Activated naive CD8-positive, alpha-beta T cell treated with anti-CD3 and anti-CD28 coated beads for 36 hours (primary cell): Measurements from ENCODE around the gene SELENOI. TPM values are rescaled to one million over a fixed set of nuclear protein-coding genes. Genes with fewer than 3 reads are reported as not detected.
A peak's percentile ranks its signal among the peaks of the same experiment; 100 is the strongest.
"Not testable (repeated sequence)": the region's sequence is repeated elsewhere in the genome, so short reads cannot be mapped to it uniquely, and the experiment has no call there.

ENCODE experiments used
- DNase-seq: peaks from one replicate; pipeline ENCODE4 v3.0.0; 2021
- H3K27ac Mint-ChIP-seq: one replicate; pipeline ENCODE4 v1.8.0; 2022; ENCODE audit warnings: mild to moderate bottlenecking, moderate library complexity, mixed read lengths
- H3K27me3 Mint-ChIP-seq: one replicate; pipeline ENCODE4 v1.8.0; 2022; ENCODE audit warnings: mild to moderate bottlenecking, mixed read lengths
- H3K36me3 Mint-ChIP-seq: one replicate; pipeline ENCODE4 v1.8.0; 2021; ENCODE audit warnings: mild to moderate bottlenecking, mixed read lengths
- H3K4me1 Mint-ChIP-seq: one replicate; pipeline ENCODE4 v1.8.0; 2021; ENCODE audit warnings: mixed read lengths
- H3K4me3 Mint-ChIP-seq: one replicate; pipeline ENCODE4 v1.8.0; 2022; ENCODE audit warnings: mild to moderate bottlenecking, moderate library complexity, mixed read lengths
- H3K9me3 Mint-ChIP-seq: one replicate; pipeline ENCODE4 v1.8.0; 2022; ENCODE audit warnings: mixed read lengths
- total RNA-seq, 2 experiments: library from RNA; stranded (reverse); gene quantifications; one replicate each; pipeline ENCODE4 v1.2.3, GENCODE V29; 2021

The SELENOI gene
- total RNA-seq, 2 experiments from 2014 or later, result 59.0 to 60.6 TPM

DNA sequence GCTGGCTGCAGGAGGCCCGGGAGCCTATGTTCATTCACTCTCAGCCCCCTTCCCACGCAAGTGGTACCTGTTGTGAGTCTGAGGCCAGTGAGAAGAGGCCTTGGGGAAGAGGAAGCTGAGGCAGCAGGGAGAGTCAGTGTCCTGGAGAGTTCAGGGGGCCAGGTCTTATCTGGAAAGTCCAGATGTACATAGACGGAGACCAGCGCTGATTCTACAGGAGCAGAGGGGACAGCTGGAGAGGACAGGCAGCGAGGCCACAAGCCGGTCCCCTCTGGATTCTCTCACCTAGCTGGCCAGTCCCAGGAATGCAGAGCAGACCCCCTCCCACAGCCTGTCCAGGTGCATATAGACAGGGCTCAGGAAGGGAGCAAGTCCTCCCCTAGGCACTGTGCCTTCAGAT is 29.1 kb upstream of the SELENOI start:
- no peaks in the 10 kb centered on the region for H3K9me3 Mint-ChIP-seq
- no peaks in the 10 kb centered on the region for H3K27me3 Mint-ChIP-seq
- no peak overlapping the region for H3K4me3 Mint-ChIP-seq
- no peaks in the 10 kb centered on the region for H3K36me3 Mint-ChIP-seq
- peaks cover 4% of the 10 kb centered on the region for H3K4me1 Mint-ChIP-seq
- no peak for DNase-seq
- H3K27ac Mint-ChIP-seq, result no peak overlapping the region

GRCh38 chr2:26317377-26318105 is 28.4 kb upstream of the SELENOI start:
- Mint-ChIP-seq H3K36me3 (no peaks in the 10 kb centered on the region), H3K4me3 (no peak overlapping the region), H3K27ac (no peak overlapping the region), H3K4me1 (peaks cover 4% of the 10 kb centered on the region), H3K27me3 (no peaks in the 10 kb centered on the region), H3K9me3 (no peaks in the 10 kb centered on the region)
- no peak for DNase-seq

DNA sequence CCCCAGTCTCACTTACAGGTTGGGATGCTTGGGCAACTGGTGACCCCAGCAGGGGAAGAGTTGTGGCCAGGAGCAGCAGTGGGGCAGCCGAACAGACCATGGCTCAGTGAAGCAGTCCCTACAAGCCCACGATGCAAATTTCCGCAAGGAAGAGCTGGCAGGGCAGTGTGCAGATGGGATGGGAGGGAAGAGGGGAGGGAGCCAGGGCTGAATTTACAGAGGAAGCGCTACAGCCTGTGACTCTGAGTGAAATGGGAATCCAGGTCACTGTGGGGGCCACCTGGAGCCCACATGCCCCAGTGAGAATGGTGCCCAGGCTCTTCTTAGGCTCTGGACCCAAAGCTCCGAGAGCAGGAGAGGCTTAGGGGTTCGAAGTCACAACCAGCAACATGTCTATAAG is 27.0 kb upstream of the SELENOI start:
- H3K9me3 Mint-ChIP-seq, result no peaks in the 10 kb centered on the region
- no peaks in the 10 kb centered on the region for H3K36me3 Mint-ChIP-seq
- no peak overlapping the region for H3K4me3 Mint-ChIP-seq
- H3K27ac Mint-ChIP-seq, result no peak overlapping the region
- no peak for DNase-seq
- no peaks in the 10 kb centered on the region for H3K27me3 Mint-ChIP-seq
- peaks cover 4% of the 10 kb centered on the region for H3K4me1 Mint-ChIP-seq

DNA sequence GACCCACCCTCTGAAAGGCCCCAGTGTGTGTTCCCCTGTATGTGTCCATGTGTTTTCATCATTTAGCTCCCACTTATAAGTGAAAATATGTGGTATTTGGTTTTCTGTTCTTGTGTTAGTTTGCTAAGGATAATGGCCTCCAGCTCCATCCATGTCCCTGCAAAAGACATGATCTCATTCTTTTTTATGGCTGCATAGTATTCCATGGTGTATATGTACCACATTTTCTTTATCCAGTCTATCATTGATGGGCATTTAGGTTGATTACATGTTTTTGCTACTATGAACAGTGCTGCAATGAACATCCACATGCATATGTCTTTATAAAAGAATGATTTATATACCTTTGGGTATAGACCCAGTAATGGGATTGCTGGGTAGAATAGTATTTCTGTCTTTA is 21.5 kb upstream of the SELENOI start:
- not testable (repeated sequence) for DNase-seq, H3K4me1 Mint-ChIP-seq, H3K9me3 Mint-ChIP-seq, H3K4me3 Mint-ChIP-seq, H3K36me3 Mint-ChIP-seq, H3K27me3 Mint-ChIP-seq, H3K27ac Mint-ChIP-seq

DNA sequence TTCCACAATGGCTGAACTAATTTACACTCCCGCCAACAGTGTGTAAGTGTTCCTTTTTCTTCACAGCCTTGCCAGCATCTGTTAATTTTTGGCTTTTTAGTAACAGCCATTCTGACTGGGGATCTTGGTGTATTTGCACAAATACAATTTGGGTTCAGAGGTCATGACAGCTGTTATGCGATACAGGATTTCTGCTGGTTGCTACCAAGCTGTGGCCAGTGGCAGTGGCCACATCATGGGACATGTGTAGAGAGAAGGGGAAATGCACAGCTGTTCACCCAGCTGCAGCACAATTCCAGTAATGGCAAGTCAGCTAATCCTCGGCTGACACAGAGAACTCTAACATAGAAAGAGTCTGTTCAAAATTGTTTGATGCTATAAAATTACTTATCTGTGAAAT is 21.0 kb upstream of the SELENOI start:
- no peak for DNase-seq
- Mint-ChIP-seq H3K4me3 (no peak overlapping the region), H3K27ac (no peak overlapping the region), H3K36me3 (peaks cover under 1% of the 10 kb centered on the region), H3K27me3 (no peaks in the 10 kb centered on the region), H3K4me1 (peaks cover 8% of the 10 kb centered on the region), H3K9me3 (no peaks in the 10 kb centered on the region)

GRCh38 chr2:26325851-26326250 is 20.1 kb upstream of the SELENOI start:
- H3K36me3 Mint-ChIP-seq, result peaks cover 1% of the 10 kb centered on the region
- no peaks in the 10 kb centered on the region for H3K9me3 Mint-ChIP-seq
- no peak overlapping the region for H3K4me3 Mint-ChIP-seq
- peaks cover 13% of the 10 kb centered on the region for H3K4me1 Mint-ChIP-seq
- no peak for DNase-seq
- no peak overlapping the region for H3K27ac Mint-ChIP-seq
- H3K27me3 Mint-ChIP-seq, result no peaks in the 10 kb centered on the region

GRCh38 chr2:26326514-26326913 is 19.4 kb upstream of the SELENOI start:
- no peak overlapping the region for H3K4me3 Mint-ChIP-seq
- H3K9me3 Mint-ChIP-seq, result no peaks in the 10 kb centered on the region
- H3K27ac Mint-ChIP-seq, result no peak overlapping the region
- H3K27me3 Mint-ChIP-seq, result no peaks in the 10 kb centered on the region
- DNase-seq, result no peak
- peaks cover 13% of the 10 kb centered on the region for H3K4me1 Mint-ChIP-seq
- H3K36me3 Mint-ChIP-seq, result peaks cover 1% of the 10 kb centered on the region

- DNase-seq, result no peak
- Mint-ChIP-seq H3K9me3 (no peaks in the 10 kb centered on the region), H3K36me3 (peaks cover 1% of the 10 kb centered on the region), H3K27me3 (no peaks in the 10 kb centered on the region), H3K4me3 (no peak overlapping the region), H3K27ac (no peak overlapping the region), H3K4me1 (peaks cover 13% of the 10 kb centered on the region)
Measured at GRCh38 chr2:26327291-26328272, 18.4 kb upstream of the SELENOI start.

GRCh38 chr2:26329083-26329482 is 16.9 kb upstream of the SELENOI start:
- not testable (repeated sequence) for H3K36me3 Mint-ChIP-seq, H3K9me3 Mint-ChIP-seq, DNase-seq, H3K27me3 Mint-ChIP-seq, H3K27ac Mint-ChIP-seq, H3K4me3 Mint-ChIP-seq
- H3K4me1 Mint-ChIP-seq, result peaks cover 15% of the 10 kb centered on the region

DNA sequence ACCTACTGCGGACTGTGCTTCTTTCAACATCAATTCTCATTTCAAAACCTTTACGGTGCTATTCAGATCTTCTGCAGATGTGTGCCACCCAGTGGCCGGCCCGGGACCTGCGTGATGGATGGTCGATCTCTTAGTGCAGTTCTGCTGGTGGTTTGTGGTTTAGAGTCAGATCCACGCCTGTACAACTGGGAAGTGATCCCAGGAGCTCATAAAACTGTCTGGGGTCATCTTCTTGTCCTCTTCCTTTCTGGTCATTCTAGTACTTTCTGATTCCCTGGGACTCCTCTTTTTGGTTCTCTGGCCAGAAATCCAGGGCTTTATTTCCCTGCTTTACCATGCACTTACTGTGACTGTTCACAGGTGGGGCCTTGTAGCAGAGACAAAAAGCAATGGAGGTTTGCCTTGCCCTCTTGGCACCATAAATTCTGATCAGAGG is 15.8 kb upstream of the SELENOI start:
- peaks cover 1% of the 10 kb centered on the region for H3K36me3 Mint-ChIP-seq
- H3K4me3 Mint-ChIP-seq, result no peak overlapping the region
- peaks cover 15% of the 10 kb centered on the region for H3K4me1 Mint-ChIP-seq
- no peak overlapping the region for H3K27ac Mint-ChIP-seq
- H3K9me3 Mint-ChIP-seq, result no peaks in the 10 kb centered on the region
- no peaks in the 10 kb centered on the region for H3K27me3 Mint-ChIP-seq
- DNase-seq, result peak; percentile 80

GRCh38 chr2:26330604-26331003 is 15.3 kb upstream of the SELENOI start:
- no peak overlapping the region for H3K27ac Mint-ChIP-seq
- H3K4me3 Mint-ChIP-seq, result no peak overlapping the region
- H3K27me3 Mint-ChIP-seq, result no peaks in the 10 kb centered on the region
- H3K36me3 Mint-ChIP-seq, result peaks cover 1% of the 10 kb centered on the region
- peaks cover 15% of the 10 kb centered on the region for H3K4me1 Mint-ChIP-seq
- DNase-seq, result no peak
- no peaks in the 10 kb centered on the region for H3K9me3 Mint-ChIP-seq

DNA sequence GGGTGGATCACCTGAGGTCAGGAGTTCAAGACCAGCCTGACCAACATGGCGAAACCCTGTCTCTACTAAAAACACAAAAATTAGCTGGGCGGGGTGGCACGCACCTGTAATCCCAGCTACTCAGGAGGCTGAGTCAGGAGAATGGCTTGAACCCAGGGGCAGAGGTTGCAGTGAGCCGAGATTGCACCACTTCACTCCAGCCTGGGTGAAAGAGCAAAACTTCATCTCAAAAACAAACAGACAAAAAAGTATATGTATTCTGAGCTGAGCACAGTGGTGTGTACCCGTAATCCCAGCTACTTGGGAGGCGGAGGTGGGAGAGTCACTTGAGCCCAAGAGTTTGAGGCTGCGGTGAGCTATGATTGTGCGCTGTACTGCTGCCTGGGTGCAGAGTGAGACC is 14.6 kb upstream of the SELENOI start:
- H3K36me3 Mint-ChIP-seq, H3K27ac Mint-ChIP-seq, DNase-seq, H3K27me3 Mint-ChIP-seq, H3K4me3 Mint-ChIP-seq, H3K9me3 Mint-ChIP-seq: not testable (repeated sequence)
- peaks cover 12% of the 10 kb centered on the region for H3K4me1 Mint-ChIP-seq

DNA sequence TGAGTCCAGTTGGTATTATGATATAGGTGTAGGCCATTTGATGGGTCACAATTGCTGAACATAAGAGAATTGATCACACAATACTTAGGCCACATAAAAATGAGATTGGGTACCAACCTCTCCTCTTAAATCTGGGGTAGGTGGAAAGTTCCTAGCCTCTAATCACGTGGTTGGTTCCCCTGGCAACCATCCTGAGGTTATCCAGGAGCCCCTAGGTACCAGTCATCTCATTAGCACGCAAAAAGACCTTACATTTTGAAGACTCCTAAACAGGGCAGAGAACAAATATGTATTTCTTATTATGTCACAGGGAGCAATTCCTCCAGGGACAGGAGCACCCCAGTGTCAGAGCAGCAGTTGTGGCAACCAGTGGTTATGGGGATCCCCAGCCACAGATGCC is 12.7 kb upstream of the SELENOI start:
- Mint-ChIP-seq H3K4me3 (no peak overlapping the region), H3K9me3 (no peaks in the 10 kb centered on the region), H3K36me3 (peaks cover 1% of the 10 kb centered on the region), H3K27me3 (no peaks in the 10 kb centered on the region), H3K4me1 (peaks cover 16% of the 10 kb centered on the region), H3K27ac (no peak overlapping the region)
- DNase-seq, result no peak

GRCh38 chr2:26335231-26335630 is 10.7 kb upstream of the SELENOI start:
- Mint-ChIP-seq H3K27me3 (no peaks in the 10 kb centered on the region), H3K4me3 (no peak overlapping the region), H3K27ac (no peak overlapping the region), H3K9me3 (no peaks in the 10 kb centered on the region), H3K4me1 (peaks cover 11% of the 10 kb centered on the region), H3K36me3 (no peaks in the 10 kb centered on the region)
- no peak for DNase-seq

GRCh38 chr2:26336719-26337118 is 9.2 kb upstream of the SELENOI start:
- no peak for DNase-seq
- no peak overlapping the region for H3K27ac Mint-ChIP-seq
- H3K4me1 Mint-ChIP-seq, result peaks cover 11% of the 10 kb centered on the region
- no peak overlapping the region for H3K4me3 Mint-ChIP-seq
- H3K27me3 Mint-ChIP-seq, result no peaks in the 10 kb centered on the region
- no peaks in the 10 kb centered on the region for H3K36me3 Mint-ChIP-seq
- no peaks in the 10 kb centered on the region for H3K9me3 Mint-ChIP-seq
